HG02610 (cell line): Measurements from ENCODE around the gene IRAK2.
"Not testable (repeated sequence)": the region's sequence is repeated elsewhere in the genome, so short reads cannot be mapped to it uniquely, and the experiment has no call there.

ENCODE experiments used
- ATAC-seq: cut with Tn5 transposase; IDR thresholded peaks from one replicate; pipeline ENCODE4 v1.9.1; 2021; ENCODE audit warnings: mild to moderate bottlenecking, moderate library complexity; ENCODE audit not compliant: unreplicated experiment

Gene IRAK2

DNA sequence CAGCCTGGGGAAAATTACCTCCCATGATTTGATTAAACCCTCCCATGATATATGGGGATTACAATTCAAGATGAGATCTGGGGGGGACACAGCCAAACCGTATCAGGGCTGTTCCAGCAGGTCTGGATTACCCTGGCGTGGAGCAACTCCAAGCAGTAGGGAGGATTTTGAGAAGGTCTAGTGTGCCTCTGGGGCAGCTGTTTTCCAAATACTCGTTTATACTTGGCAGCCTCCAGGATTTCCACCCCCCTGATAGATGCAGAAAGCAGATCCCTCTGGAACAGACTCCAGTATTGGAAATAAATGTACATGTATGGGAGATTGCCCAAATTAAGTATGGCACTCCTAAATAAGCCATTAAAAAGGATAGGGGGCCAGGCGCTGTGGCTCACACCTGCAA is 7.7 kb upstream of the IRAK2 start:
- ATAC-seq = no peak

DNA sequence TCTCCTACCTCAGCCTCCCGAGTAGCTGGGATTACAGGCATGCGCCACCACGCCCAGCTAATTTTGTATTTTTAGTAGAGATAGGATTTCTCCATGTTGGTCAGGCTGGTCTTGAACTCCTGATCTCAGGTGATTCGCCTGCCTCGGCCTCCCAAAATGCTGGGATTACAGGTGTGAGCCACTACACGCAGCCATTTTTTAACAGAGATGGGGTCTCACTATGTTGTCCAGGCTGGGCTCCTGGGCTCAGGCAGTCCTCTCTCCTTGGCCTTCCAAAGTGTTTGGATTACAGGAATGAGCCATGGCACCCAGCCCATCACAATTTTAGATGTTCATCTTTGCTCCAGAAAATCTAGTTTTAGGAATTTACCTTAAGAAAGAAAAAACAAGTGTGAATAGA is 6.2 kb upstream of the IRAK2 start:
- ATAC-seq = not testable (repeated sequence)

DNA sequence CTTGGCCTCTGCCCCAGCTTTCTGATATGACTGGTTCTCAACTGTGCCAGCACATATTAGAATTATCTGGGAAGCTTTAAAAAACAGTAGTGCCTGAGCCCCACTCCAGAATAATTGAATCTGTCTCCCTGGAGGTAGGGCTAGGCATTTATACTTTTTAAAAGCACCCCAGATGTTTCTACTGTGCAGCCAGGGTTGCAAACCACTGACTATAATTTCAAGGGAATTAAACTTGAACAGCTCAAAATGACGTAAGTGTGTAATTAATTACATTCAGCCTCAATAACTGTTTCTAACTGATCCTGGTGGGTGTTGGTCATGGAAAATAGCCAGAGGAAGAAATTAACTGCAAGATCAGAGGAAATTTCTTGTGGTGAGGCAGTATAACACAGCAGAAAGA is 4.4 kb upstream of the IRAK2 start:
- no peak for ATAC-seq

DNA sequence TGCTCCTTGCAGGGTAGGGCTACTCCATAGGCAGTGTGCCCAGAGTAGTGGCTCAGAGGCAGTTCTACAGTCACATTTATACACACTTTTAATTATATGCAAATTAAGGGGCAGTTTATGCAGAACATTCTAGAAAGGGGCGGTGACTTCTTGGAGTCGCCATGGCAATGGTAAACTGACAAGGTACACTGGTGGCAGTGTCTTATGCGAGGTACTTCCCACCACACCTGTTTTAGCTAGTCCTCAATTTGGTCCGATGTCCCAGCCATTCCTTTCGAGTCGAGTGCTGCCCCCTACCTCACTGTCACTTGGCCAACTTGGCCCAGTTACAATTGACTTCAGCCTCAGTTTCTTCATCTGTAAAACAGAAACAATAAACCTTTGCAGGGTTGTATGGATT is 3.8 kb upstream of the IRAK2 start:
- ATAC-seq = no peak

DNA sequence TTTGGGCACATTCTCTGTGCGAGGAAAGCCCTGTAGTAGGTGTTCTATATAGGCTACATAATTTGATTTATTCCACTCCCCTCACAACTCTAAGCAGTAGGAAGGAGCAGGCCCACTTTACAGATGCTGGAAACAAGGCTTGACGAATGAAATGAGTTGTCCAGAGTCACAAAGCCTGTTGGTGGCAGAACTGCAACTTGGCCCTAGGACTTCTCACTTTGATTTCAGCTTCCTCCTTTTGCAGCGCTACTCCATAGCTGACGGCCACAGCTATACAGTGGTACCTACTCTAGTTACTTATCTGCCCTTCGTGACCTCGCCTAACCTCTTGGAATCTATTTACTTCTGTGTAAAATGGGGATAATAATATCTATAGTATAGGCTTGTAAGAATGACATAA is 2.5 kb upstream of the IRAK2 start:
- ATAC-seq = no peak

DNA sequence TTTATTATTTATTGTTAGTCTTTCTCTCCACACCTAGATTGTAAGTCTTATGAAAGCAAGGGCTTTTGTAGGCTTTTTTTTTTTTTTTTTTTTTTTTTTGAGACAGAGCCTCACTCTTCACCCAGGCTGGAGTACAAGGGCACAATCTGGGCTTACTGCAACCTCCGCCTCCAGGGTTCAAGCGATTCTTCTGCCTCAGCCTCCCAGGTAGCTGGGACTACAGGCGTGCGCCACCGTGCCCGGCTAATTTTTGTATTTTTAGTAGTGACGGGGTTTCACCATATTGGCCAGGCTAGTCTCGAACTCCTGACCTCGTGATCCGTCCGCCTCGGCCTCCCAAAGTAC is 546 bp upstream of the IRAK2 start:
- ATAC-seq = not testable (repeated sequence)

DNA sequence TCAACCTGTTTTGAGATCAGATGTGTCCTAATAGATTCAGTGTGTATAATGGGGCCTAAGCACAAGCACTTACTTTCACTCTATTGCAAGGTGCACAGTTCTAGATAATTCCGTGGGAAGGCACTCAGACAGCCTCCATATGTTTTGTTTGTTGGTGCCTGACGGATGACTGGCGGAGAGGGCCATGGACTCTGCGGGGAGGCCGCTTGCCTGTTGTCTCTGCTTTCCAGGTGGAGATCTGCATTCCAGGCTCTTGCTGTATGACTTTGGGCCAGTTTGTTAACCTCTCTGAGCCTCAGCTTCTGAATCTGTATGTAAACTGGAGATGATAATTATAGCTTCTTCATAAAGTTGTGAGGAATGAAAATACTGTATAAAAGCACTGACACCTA is 1.5 kb downstream of the IRAK2 start:
- ATAC-seq = no peak

DNA sequence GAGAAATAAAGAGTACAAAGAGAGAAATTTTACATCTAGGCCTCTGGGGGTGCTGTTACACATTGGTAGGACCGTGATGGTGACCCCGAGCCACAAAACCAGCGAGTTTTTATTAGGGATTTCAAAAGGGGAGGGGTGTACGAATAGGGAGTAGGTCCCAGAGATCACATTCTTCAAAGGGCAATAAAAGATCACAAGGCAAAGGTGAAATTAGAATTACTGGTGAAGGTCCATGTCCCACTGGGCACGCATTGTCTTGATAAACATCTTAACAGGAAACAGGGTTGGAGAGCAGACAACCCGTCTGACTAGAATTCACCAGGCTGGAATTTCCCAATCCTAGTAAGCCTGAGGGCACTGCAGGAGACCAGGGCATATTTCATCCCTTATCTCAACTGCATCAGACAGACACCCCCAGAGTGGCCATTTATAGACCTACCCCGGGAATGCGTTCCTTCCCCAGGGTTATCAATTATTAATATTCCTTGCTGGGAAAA is 4.3 kb downstream of the IRAK2 start:
- no peak for ATAC-seq

DNA sequence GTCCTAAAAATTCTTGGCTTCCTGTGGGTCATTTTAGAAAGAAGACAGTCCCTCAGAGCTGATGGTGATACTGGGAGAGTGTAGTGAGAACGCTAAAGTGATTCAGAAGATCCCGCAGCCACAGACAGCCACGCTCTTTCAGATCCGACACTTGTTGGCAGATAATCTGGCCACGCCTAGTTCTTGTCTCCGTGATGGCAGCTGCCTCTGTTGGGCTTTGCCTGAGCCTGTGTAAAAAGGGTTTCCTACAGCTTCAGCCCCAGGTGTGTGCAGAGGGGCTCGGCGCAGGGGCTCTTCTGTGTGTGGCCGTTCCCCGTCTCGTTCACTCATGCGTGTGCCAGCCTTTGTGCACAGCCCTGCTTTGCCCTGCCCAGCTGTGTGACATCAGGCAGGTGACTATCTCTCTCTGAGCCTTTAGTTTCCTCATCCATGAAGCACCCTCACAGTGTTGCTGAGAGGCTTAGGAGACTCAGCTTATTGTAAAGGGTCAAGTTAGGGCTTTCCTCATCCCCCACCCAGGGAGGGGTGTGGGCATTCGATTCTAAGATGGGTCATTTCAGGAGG is 6.3 kb downstream of the IRAK2 start:
- no peak for ATAC-seq

DNA sequence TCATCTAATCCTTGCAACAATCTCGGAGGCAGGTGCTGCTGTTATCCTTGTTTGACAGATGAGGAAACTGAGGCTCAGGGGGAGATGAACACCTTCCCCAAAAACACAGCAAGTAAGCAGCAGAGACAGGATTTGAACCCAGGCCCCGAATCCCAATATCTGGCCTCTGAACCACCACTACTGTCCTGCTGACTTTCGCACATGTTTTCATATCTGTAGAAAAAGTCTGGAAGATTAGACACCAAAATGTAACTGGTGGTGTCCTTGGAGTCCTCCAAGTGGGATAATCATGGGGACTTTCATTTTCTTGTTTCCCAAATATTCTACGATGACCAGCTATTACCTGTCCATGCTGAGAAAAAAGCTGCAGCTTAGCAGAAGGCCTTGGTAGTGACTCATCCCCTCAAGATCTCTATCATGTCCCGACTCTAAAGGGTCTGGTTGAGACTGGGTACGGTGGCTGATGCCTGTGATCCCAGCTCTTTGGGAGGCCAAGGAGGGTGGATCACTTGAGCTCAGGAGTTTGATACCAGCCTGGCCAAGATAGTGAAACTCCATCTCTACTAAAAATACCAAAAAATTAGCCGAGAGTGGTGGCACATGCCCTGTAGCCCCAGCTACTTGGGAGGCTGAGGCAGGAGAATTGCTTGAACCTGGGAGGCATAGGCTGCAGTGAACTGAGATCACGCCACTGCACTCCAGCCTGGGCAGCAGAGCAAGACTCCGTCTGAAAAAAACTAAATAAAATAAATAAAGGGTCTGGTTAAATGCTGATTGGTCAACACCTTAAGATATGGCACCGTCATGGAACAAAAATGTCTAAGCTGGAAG is 8.6 kb downstream of the IRAK2 start:
- ATAC-seq = no peak

DNA sequence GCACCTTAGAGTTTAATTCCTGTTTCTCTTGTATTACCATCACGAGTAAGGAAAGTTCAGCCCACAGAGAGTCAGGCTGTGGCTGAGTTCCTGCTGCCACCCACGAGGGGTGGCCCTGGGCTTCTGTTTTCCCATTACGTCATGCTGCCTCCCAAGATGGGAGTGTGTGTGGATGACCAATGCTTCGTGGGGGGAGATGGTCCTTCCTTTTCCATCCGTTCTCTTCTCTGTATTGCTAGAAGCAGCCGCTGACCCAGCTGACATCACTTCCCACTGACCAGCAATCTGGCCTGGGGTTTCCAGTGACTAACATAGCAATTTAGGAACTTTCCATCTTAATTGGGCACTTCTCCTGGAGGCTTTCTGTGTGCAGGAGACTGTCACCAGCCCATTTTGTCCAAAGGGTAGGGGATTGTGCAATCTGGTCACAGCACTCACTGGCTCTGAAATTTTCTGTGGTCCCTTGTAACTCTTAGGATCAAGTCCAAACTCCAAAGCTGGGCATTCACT is 9.3 kb downstream of the IRAK2 start:
- ATAC-seq = no peak

DNA sequence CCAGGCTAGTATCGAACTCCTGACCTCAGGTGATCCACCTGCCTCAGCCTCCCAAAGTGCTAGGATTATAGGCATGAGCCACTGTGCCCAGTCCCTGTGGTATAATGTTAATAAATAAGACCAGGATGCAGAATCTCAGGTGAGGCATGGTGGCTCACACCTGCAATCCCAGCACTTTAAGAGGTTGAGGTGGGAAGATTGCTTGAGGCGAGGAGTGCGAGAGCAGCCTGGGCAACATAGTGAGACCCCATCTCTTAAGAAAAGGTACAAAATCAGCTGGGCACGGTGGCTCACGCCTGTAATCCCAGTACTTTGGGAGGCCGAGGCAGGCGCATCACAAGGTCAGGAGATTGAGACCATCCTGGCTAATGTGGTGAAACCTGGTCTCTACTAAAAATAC is 10.6 kb downstream of the IRAK2 start:
- ATAC-seq = not testable (repeated sequence)

DNA sequence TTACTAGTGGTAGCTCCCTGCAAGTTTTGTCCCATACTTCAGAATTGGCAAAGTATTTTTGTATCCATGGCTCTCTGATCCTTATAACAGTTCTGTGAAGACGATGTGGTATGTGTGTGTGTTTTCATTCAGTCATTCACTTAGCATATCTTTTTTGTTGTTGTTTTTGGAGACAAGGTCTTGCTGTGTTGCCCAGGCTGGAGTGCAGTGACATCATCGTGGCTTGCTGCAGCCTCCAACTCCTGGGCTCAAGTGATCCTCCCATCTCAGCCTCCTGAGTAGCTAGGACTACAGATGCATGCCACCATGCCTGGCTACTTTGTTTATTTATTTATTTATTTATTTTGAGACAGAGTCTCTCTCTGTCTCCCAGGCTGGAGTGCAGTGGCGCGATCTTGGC is 11.4 kb downstream of the IRAK2 start:
- ATAC-seq = not testable (repeated sequence)

DNA sequence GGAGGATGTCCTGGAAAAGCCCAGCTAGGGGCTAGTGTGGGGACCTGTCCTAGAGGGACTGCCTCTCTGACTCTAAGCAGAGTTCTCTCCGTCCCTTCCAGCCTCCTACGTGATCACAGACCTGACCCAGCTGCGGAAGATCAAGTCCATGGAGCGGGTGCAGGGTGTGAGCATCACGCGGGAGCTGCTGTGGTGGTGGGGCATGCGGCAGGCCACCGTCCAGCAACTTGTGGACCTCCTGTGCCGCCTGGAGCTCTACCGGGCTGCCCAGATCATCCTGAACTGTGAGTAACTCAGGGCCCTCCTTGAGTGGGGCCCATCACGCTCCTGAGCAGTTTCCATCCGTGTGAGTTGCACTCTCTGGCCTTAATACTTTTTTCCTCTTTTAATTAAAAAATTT is 13.0 kb downstream of the IRAK2 start:
- no peak for ATAC-seq

DNA sequence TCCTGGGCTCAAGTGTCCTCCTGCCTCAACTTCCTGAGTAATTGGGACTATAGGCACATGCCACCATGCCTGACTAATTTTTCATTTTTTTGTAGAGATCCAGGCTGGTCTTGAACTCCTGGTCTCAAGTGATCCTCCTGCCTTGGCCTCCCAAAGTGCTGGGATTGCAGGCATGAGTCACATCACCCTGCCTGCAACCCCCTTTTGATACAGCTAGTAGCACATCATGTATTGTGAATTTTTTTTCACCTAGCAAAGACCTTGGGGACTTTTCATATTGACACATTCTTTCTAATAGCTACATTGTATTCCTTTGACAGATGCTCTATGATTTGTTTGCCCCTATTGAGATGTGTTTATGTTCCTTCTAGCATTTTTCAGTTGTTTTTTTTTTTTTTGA is 14.2 kb downstream of the IRAK2 start:
- ATAC-seq = no peak

DNA sequence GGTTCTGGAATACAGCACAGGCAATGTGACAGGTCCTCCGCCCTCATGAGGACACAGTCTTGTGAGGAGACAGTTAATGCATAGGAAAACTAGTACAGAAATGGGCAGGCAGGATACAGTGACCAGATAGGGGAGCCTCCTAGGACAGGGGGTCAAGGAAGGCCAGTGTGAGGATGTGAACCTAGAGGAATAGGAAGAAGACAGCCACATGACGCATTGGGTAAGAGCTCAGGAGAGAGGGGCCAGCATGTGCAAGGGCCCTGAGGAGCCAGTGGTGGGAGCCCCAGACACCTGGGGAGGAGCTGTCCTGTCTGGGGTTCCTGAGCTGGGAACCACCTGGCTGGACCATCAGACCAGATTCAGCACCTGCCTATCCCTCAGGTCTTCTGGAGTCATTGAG is 15.6 kb downstream of the IRAK2 start:
- ATAC-seq = no peak

DNA sequence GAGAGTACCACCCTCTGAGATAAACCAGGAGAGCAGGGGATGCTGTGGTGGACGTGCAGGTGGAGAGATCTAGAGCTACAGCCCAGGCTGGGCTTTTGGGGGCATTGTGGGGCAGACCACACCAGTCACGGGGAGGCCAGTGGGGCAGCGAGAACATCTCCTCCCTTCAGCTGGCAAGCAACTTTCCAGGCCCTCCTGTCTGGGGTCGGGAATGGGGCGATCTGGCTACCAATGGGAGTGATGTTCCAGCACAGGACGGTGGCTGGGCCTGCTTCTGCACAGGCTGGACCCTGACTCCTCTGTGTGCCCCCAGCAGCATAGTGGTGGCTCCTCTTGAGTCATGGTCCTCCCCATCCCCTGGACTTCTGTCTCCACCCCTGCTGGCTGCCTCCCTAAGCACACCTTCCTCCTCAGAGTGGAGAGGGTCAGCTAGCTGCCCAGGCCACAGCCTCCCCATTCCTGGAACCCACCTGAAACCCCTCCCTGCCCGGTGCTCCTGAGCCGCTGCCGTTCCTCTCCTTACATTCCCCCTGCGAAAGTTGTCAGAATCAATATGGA is 16.1 kb downstream of the IRAK2 start:
- ATAC-seq = no peak

DNA sequence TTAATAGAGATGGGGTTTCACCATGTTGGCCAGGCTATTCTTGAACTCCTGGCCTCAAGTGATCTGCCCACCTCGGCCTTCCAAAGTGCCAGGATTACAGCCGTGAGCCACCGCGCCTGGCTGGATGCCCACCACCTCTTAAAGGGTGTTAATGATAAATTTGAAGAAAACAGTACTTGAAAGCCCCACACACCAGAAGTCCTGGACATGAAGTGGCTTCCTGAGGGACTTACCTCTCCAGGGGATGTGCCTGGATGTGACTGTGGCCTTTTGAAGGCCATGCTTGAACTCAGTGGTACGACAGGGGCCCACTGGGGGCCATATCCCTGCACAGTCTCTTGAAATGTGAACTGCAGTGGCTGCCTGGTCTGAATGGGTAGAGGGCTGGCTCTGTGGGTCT is 18.2 kb downstream of the IRAK2 start:
- no peak for ATAC-seq

DNA sequence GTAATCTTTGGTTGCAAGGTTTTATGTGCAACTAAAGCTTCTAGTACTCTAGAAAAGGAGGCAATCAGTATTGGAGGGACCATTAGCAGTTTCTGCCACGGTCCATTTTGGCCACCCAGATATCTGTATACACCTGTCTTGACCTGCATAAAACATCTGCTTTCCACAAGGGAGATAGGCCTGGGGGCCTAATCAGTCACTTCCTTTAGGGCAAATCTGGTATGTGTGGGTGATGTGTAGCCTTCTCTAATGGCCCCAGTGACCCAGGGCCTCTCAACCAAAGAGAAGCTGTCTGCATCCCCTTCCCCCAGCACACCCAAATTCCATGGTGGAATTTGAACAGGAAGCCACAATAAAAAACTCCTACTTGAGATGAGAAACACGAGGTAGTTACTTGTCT is 19.5 kb downstream of the IRAK2 start:
- ATAC-seq = no peak

DNA sequence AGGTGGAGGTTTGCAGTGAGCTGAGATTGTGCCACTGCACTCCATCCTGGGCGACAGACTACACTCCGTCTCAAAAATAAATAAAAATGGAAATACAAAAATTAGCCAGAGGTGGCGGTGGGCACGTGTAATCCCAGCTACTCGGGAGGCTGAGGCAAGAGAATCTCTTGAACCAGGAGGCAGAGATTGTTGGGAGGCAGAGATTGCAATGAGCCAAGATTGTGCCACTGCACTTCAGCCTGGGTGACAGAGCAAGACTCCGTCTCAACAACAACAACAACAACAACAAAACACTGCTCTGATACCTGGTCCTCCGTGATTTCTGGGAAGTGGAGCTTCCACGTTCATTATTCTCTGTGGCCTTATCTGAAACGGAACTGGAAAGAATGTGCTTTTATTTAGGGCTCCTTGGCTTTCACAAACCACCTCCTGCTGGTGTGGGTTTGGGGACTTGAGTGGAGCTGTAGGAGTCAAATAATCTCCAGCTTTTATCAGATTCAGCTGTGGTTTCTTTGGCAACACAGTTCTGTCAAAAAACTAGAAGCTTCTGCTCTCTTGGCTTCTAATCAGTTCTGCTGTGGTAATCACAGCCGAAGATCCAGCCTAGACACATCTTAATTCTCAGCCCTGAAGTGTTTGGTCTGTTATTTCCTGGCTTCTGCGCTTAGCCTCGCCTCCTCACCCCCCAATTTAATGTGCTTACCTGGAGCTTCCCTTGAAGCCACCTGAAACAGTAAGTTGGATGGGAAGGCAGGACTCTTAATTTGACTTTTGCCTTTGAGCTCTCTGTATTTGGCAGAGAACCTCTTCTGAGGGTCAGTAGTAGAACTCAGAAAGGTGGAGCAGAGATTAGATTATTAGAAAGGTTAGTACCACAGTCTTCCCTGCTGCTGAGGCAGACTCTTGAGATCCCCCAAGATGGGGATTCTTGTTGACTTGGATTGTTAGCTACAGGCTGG is 21.4 kb downstream of the IRAK2 start:
- ATAC-seq = no peak

DNA sequence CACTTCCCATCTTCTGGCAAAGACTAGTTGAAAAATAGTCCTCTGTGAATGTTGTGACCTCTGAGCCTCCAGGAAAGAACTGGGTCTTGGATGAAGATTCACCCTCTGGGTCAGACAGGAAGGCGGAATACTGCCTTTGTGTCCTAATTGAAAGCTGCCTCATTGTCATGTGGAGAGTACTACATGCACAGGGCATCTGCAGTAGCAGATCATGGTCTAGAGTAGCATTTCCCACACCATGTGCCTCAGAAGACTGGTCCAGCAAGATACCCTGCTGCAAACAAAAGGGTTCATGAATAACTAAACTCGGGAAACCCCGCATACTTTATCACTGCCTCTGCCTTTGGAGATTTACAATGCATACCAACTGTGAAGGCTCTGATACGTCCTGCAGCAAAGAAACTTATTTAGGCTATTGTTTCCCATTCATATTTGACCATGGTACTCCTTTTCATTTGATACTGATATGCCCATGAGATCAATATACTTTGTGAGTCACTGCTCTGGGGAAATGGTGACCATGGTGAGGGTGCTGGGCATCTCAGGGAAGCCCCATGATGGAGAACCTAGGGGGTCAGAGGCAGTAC is 22.7 kb downstream of the IRAK2 start:
- no peak for ATAC-seq
